ENCODE data around the gene ADCY10. TPM values are rescaled to one million over a fixed set of nuclear protein-coding genes. Genes with fewer than 3 reads are reported as not detected.
A peak's percentile ranks its signal among the peaks of the same experiment; 100 is the strongest.

Gene ADCY10, protein sequence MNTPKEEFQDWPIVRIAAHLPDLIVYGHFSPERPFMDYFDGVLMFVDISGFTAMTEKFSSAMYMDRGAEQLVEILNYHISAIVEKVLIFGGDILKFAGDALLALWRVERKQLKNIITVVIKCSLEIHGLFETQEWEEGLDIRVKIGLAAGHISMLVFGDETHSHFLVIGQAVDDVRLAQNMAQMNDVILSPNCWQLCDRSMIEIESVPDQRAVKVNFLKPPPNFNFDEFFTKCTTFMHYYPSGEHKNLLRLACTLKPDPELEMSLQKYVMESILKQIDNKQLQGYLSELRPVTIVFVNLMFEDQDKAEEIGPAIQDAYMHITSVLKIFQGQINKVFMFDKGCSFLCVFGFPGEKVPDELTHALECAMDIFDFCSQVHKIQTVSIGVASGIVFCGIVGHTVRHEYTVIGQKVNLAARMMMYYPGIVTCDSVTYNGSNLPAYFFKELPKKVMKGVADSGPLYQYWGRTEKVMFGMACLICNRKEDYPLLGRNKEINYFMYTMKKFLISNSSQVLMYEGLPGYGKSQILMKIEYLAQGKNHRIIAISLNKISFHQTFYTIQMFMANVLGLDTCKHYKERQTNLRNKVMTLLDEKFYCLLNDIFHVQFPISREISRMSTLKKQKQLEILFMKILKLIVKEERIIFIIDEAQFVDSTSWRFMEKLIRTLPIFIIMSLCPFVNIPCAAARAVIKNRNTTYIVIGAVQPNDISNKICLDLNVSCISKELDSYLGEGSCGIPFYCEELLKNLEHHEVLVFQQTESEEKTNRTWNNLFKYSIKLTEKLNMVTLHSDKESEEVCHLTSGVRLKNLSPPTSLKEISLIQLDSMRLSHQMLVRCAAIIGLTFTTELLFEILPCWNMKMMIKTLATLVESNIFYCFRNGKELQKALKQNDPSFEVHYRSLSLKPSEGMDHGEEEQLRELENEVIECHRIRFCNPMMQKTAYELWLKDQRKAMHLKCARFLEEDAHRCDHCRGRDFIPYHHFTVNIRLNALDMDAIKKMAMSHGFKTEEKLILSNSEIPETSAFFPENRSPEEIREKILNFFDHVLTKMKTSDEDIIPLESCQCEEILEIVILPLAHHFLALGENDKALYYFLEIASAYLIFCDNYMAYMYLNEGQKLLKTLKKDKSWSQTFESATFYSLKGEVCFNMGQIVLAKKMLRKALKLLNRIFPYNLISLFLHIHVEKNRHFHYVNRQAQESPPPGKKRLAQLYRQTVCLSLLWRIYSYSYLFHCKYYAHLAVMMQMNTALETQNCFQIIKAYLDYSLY (N-terminal part only)
- not detected for total RNA-seq

DNA sequence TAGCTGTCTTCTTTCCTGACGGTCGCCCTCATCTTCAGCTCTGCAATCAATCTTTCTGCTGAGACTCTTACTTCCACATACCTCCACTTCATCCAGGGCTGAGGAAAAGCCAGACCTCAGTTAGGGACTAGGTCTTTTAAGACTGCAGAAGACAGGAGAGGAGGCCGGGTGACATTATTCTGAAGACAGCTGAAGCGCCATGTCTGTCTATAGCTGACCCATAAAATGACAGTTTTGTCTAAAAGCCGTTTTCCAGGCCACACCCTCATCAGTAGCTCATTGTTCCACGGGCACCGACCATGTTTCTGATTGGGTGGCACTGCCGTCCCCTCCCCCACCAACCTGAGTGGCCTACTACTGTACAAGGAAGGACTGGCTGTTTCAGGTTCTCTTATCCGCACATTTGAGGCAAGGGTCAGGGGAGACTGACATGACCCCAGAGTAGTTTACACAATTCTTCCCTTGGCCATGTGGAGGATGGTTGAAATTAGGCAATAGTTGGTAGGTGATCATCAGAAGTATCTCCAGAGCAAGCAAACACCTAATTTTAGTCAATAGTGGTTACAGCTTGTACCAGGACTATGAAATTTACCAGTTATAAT lies at the start of gene ADCY10:
TSS of gene ADCY10 (minus strand) at position 240 of the 602 bp plus-strand sequence. CDS start 8,994 bp downstream, outside the sequence.
- no peaks in the 10 kb centered on the region for H3K4me1 Mint-ChIP-seq (ENCODE audit: low read depth)
- peak; percentile 21 for ATAC-seq
- H3K36me3 Mint-ChIP-seq (ENCODE audit: low read depth) = peaks cover 19% of the 10 kb centered on the region
- DNase-seq = no peak
- no peak within 1 kb of the TSS for H3K4me3 Mint-ChIP-seq
- POLR2A ChIA-PET = no interaction called here
- CTCF ChIA-PET = interaction anchor here (1.2 to 2.7 kb wide), 2 partner anchors 17 to 168 kb away, joined by 4 to 9 read pairs; no protein-coding TSS in a partner anchor
- H3K27me3 Mint-ChIP-seq (ENCODE audit: low read depth) = peaks cover 5% of the 10 kb centered on the region
- H3K9me3 Mint-ChIP-seq (ENCODE audit: insufficient read depth) = peaks cover 10% of the 10 kb centered on the region
- no peak within 1 kb of the TSS for H3K27ac Mint-ChIP-seq

DNA sequence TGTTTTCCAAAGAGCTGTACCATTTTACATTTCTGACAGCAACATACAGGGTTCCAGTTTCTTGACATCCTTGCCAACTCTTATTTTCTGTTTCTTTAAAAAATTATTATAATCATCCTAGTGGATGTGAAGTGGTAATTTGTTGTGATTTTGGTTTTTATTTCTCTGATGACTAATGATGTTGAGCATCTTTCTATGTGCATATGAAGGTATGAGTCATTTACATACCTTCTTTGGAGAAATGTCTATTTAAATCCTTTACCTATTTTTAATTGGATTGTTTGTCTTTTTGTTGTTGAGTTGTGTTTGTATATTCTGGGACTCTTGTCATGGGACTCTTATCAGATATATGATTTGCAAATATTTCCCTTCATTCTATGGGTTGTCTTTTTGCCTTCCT lies 43.8 kb upstream of the ADCY10 start:
- CTCF ChIA-PET = no interaction called here
- H3K4me1 Mint-ChIP-seq (ENCODE audit: low read depth) = peaks cover 2% of the 10 kb centered on the region
- peaks cover 21% of the 10 kb centered on the region for H3K36me3 Mint-ChIP-seq (ENCODE audit: low read depth)
- H3K9me3 Mint-ChIP-seq (ENCODE audit: insufficient read depth) = no peaks in the 10 kb centered on the region
- DNase-seq (no peak), ATAC-seq (no peak)
- POLR2A ChIA-PET = no interaction called here
- no peak overlapping the region for H3K4me3 Mint-ChIP-seq
- H3K27ac Mint-ChIP-seq = no peak overlapping the region
- no peaks in the 10 kb centered on the region for H3K27me3 Mint-ChIP-seq (ENCODE audit: low read depth)

DNA sequence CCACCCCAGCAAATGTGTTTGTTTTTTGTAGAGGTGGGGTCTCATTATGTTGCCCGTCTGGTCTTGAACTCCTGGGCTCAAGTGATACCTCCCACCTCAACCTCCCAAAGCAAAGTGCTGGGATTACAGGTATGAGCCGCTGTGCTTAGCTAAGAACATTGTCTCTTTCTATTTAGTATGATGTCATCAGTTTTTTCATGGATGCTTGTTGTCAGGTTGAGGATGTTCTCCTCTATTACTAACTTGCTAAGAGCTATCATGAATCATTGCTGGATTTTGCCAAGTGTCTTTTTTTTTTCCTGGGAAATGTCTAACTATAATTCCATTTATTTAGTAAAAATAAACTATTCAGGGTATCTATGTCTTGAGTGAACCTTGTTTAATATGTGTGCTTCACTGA lies 42.0 kb upstream of the ADCY10 start:
- DNase-seq (no peak), ATAC-seq (no peak)
- Mint-ChIP-seq H3K4me1 (ENCODE audit: low read depth) (peaks cover 2% of the 10 kb centered on the region), H3K9me3 (ENCODE audit: insufficient read depth) (no peaks in the 10 kb centered on the region), H3K36me3 (ENCODE audit: low read depth) (peaks cover 23% of the 10 kb centered on the region), H3K27ac (no peak overlapping the region), H3K4me3 (no peak overlapping the region), H3K27me3 (ENCODE audit: low read depth) (no peaks in the 10 kb centered on the region)
- ChIA-PET CTCF (no interaction called here), POLR2A (no interaction called here)

DNA sequence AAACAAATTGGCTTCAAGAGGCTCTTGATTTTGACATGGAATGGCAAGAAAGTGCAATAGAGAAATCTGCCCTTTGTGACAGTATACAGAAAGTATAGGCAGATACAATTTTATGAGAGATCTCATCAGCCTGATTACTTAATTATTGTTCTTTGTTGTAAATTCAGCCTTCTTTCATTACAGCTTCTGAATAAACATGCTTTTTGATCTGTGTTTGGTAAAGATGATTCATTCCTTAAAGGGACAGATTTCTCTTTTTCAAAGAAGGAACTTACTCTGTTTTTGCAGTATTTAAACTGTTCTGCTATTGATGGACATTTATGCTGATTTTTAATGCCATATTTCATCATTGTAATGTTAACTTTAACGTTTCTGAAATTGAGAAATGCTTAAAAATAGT lies 36.6 kb upstream of the ADCY10 start:
- Mint-ChIP-seq H3K36me3 (ENCODE audit: low read depth) (peaks cover 26% of the 10 kb centered on the region), H3K9me3 (ENCODE audit: insufficient read depth) (peaks cover 4% of the 10 kb centered on the region), H3K27me3 (ENCODE audit: low read depth) (no peaks in the 10 kb centered on the region), H3K4me3 (no peak overlapping the region), H3K4me1 (ENCODE audit: low read depth) (peaks cover 19% of the 10 kb centered on the region), H3K27ac (no peak overlapping the region)
- ATAC-seq (no peak), DNase-seq (no peak)
- ChIA-PET CTCF (interaction anchor here (0.9 kb wide), 1 partner anchor 195 kb away, joined by 3 read pairs; no protein-coding TSS in a partner anchor), POLR2A (interaction anchor here (0.9 kb wide), 1 partner anchor 14 kb away, joined by 3 read pairs; the partner anchor contains the start of gene DCAF6)

DNA sequence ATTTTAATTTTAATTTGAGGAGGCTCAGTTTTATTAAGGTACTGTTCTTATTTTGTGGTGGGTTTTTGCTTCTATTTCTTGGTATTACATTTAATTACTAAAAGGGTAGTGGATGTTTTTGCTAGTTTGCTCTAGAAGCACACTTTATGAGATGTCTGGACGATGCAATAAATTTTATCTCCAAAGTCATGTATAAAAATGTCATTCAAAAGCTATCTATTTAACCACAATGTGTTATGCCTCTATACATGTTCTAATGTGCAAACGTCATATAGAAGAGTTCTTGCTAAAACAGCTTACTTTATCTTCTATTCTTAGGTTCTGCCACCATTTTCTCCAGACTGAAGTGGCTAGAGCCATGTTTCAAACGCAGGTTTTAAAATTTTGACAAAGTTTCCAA lies 35.9 kb upstream of the ADCY10 start:
- CTCF ChIA-PET = interaction anchor here (0.9 to 1.1 kb wide), 2 partner anchors 132 to 196 kb away, joined by 3 to 4 read pairs; no protein-coding TSS in a partner anchor
- no peak overlapping the region for H3K4me3 Mint-ChIP-seq
- POLR2A ChIA-PET = interaction anchor here (0.9 kb wide), 1 partner anchor 14 kb away, joined by 3 read pairs; the partner anchor contains the start of gene DCAF6
- H3K4me1 Mint-ChIP-seq (ENCODE audit: low read depth) = peaks cover 18% of the 10 kb centered on the region
- DNase-seq = no peak
- H3K27me3 Mint-ChIP-seq (ENCODE audit: low read depth) = no peaks in the 10 kb centered on the region
- peaks cover 19% of the 10 kb centered on the region for H3K36me3 Mint-ChIP-seq (ENCODE audit: low read depth)
- no peak overlapping the region for H3K27ac Mint-ChIP-seq
- ATAC-seq = no peak
- H3K9me3 Mint-ChIP-seq (ENCODE audit: insufficient read depth) = peaks cover 4% of the 10 kb centered on the region

DNA sequence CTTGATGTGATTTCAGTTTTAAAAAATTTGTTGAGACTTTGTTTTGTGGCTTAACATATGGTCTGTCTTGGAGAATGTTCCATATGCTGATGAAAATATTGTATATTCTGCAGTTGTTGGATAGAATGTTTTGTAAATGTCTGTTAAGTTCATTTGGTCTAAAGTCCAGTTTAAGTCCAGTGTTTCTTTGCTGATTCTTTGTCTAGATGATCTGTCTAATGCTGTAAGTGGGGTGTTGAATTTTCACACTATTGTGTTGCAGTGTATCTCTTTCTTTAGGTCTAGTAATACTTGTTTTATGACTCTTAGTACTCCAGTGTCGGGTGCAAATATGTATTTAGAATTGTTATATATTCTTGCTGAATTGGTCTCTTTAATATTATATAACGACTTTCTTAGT lies 33.8 kb upstream of the ADCY10 start:
- DNase-seq = no peak
- Mint-ChIP-seq H3K4me3 (no peak overlapping the region), H3K4me1 (ENCODE audit: low read depth) (peaks cover 18% of the 10 kb centered on the region), H3K27me3 (ENCODE audit: low read depth) (no peaks in the 10 kb centered on the region), H3K36me3 (ENCODE audit: low read depth) (peaks cover 26% of the 10 kb centered on the region), H3K9me3 (ENCODE audit: insufficient read depth) (peaks cover 4% of the 10 kb centered on the region), H3K27ac (no peak overlapping the region)
- ATAC-seq = no peak
- POLR2A ChIA-PET = no interaction called here
- CTCF ChIA-PET = no interaction called here

DNA sequence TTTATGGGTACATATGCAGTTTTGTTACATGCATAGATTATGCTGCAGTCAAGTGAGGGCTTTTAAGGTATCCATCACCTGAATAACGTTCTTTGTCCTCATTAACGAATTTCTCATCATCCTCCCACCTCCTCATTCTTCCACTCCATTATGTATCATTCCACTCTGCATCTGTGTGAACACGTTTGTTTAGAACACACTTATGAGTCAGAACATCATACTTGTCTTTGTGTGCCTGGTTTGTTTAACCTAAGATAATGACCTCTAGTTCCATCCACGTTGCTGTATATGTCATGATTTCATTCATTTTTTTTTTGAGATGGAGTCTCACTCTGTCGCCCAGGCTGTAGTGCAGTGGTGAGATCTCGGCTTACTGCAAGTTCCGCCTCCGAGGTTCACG lies 29.6 kb upstream of the ADCY10 start:
- POLR2A ChIA-PET = no interaction called here

DNA sequence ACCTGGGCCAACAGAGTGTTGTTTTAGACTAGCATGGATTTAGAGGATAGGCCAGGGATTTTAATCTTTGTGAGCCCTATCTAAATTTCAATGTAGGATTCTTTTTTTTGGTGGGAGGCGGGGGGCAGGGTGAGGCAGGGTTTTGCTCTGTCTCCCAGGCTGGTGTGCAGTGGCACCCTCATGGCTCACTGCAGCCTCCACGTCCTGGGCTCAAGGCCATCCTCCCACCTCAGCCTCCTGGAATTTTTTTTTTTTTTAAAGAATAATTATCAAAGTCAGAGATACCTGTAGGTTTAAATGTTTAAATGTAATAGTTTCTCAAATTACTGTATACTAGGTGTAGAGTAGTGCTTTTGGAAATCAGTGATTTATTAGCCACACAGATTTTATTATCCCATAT lies 26.3 kb upstream of the ADCY10 start:
- Mint-ChIP-seq H3K4me3 (no peak overlapping the region), H3K36me3 (ENCODE audit: low read depth) (peaks cover 13% of the 10 kb centered on the region), H3K27me3 (ENCODE audit: low read depth) (no peaks in the 10 kb centered on the region), H3K9me3 (ENCODE audit: insufficient read depth) (no peaks in the 10 kb centered on the region), H3K4me1 (ENCODE audit: low read depth) (peaks cover 18% of the 10 kb centered on the region), H3K27ac (no peak overlapping the region)
- ChIA-PET CTCF (no interaction called here), POLR2A (interaction anchor here (0.7 kb wide), 1 partner anchor 62 kb away, joined by 3 read pairs; no protein-coding TSS in a partner anchor)
- DNase-seq (no peak), ATAC-seq (no peak)

More for the DNA sequence above, 29.6 kb upstream of the ADCY10 start:
- Mint-ChIP-seq H3K9me3 (ENCODE audit: insufficient read depth) (peaks cover 4% of the 10 kb centered on the region), H3K4me1 (ENCODE audit: low read depth) (peaks cover 28% of the 10 kb centered on the region), H3K27me3 (ENCODE audit: low read depth) (no peaks in the 10 kb centered on the region), H3K4me3 (no peak overlapping the region), H3K36me3 (ENCODE audit: low read depth) (peaks cover 16% of the 10 kb centered on the region), H3K27ac (no peak overlapping the region)
- CTCF ChIA-PET = no interaction called here
- DNase-seq (no peak), ATAC-seq (no peak)

DNA sequence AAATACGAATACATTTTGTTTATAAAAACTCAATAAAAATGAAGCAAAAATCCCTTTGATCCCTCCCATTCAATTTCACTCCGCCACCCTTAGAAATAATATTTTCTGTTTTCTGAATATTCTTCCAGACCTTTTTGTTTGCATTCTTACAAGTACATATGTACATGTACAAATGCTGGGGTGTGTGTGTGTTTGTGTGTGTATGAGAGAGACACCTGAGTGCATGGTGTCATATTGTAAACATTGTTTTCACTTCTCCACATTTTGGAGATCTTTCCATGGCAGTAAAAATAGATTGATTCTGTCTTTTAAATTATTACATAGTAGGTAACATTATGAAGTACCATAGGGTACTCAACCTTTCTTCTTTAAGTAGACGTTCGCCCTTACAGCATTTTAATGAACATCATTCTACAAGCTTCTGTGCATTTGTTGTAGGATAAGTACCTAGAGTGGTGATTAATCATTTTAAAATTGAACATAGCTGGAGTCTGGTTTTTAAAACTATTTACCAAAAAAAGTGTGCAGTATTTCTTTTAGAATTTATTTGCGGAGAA lies 24.2 kb upstream of the ADCY10 start:
- Mint-ChIP-seq H3K4me3 (peak overlapping the region; percentile 84), H3K4me1 (ENCODE audit: low read depth) (peaks cover 32% of the 10 kb centered on the region), H3K27ac (peak overlapping the region; percentile 66), H3K36me3 (ENCODE audit: low read depth) (peaks cover 1% of the 10 kb centered on the region), H3K9me3 (ENCODE audit: insufficient read depth) (no peaks in the 10 kb centered on the region), H3K27me3 (ENCODE audit: low read depth) (no peaks in the 10 kb centered on the region)
- ATAC-seq = no peak
- ChIA-PET POLR2A (interaction anchor here (2.4 to 3.2 kb wide), 2 partner anchors 31 to 288 kb away, joined by 12 to 13 read pairs; partner anchors contain the start of gene SFT2D2), CTCF (interaction anchor here (0.9 to 1.7 kb wide), 3 partner anchors 14 to 144 kb away, joined by 3 to 7 read pairs (median 4); no protein-coding TSS in a partner anchor)
- DNase-seq = no peak

DNA sequence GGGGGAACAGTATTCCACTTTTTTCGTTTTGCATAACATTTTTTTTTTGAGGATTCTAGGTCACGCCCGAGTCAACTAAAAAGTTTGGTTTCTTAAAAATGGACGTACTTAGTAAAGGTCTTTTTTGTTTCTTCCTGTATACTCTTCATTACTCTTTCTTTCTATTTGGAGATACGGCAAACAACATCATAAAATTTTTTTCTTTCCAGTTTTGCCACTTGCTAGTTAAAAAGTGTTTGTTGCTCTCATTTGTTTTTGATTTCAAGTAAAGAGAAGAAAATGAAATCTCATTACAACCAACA lies 23.7 kb upstream of the ADCY10 start:
- POLR2A ChIA-PET = interaction anchor here (0.6 to 3.2 kb wide), 5 partner anchors 32 to 582 kb away, joined by 4 to 15 read pairs (median 12); partner anchors contain the start of gene SFT2D2
- CTCF ChIA-PET = interaction anchor here (1.0 to 4.6 kb wide), 4 partner anchors 15 to 337 kb away, joined by 3 to 33 read pairs (median 5); no protein-coding TSS in a partner anchor

More for the DNA sequence above, 23.7 kb upstream of the ADCY10 start:
- Mint-ChIP-seq H3K27ac (peak overlapping the region; percentile 95), H3K9me3 (ENCODE audit: insufficient read depth) (no peaks in the 10 kb centered on the region), H3K36me3 (ENCODE audit: low read depth) (no peaks in the 10 kb centered on the region), H3K27me3 (ENCODE audit: low read depth) (no peaks in the 10 kb centered on the region), H3K4me3 (peak overlapping the region; percentile 84), H3K4me1 (ENCODE audit: low read depth) (peaks cover 35% of the 10 kb centered on the region)
- DNase-seq (no peak), ATAC-seq (no peak)
